Osteoblast (primary cell): ENCODE measurements around the gene AIP. TPM values are rescaled to one million over a fixed set of nuclear protein-coding genes. Genes with fewer than 3 reads are reported as not detected.
"Not testable (repeated sequence)": the region's sequence is repeated elsewhere in the genome, so short reads cannot be mapped to it uniquely, and the experiment has no call there.

ENCODE experiments used
- DNase-seq: peaks from one replicate; pipeline ENCODE4 v3.0.0; 2011; ENCODE audit warnings: low spot score, mixed read lengths; ENCODE audit not compliant: insufficient read length; ENCODE audit errors: missing footprints
- H2AFZ ChIP-seq: 2 replicates; pipeline ENCODE4 v1.6.0; 2011; ENCODE audit warnings: mild to moderate bottlenecking, low read length
- H3K27ac ChIP-seq: 2 replicates; pipeline ENCODE4 v1.5.1; 2011; ENCODE audit warnings: mild to moderate bottlenecking, low read depth, low read length, moderate library complexity
- H3K27me3 ChIP-seq: 2 replicates; pipeline ENCODE4 v1.6.0; 2012; ENCODE audit warnings: mild to moderate bottlenecking, control low read depth, inconsistent platforms, low read length, moderate library complexity; ENCODE audit not compliant: insufficient read depth
- H3K36me3 ChIP-seq: 2 replicates; pipeline ENCODE4 v1.5.1; 2011; ENCODE audit warnings: mild to moderate bottlenecking, low read length, control low read depth, moderate library complexity; ENCODE audit not compliant: insufficient read depth
- H3K4me1 ChIP-seq: 2 replicates; pipeline ENCODE4 v1.5.1; 2011; ENCODE audit warnings: mild to moderate bottlenecking, low read length, control low read depth, moderate library complexity; ENCODE audit not compliant: insufficient read depth
- H3K4me2 ChIP-seq: 2 replicates; pipeline ENCODE4 v1.6.0; 2011; ENCODE audit warnings: mild to moderate bottlenecking, low read length; ENCODE audit not compliant: insufficient read depth
- H3K4me3 ChIP-seq: fragments of 200-600 bp; sonication (generic); 3 replicates; pipeline ENCODE4 v1.5.1; 2012; ENCODE audit warnings: mild to moderate bottlenecking, low read length, inconsistent platforms; ENCODE audit not compliant: insufficient read depth
- H3K79me2 ChIP-seq: 2 replicates; pipeline ENCODE4 v1.6.0; 2012; ENCODE audit warnings: mild to moderate bottlenecking, low read length, control low read depth, inconsistent platforms; ENCODE audit not compliant: insufficient read depth
- H3K9me3 ChIP-seq: 2 replicates; pipeline ENCODE4 v1.5.1; 2011; ENCODE audit warnings: low read depth, low read length, control low read depth
- H4K20me1 ChIP-seq: 2 replicates; pipeline ENCODE4 v1.6.0; 2012; ENCODE audit warnings: mild to moderate bottlenecking, low read length, control low read depth; ENCODE audit not compliant: insufficient read depth
- total RNA-seq: library from RNA; depleted of rRNA; stranded (reverse); fragments of >200 nt; gene quantifications from 2 replicates; pipeline ENCODE4 v1.2.3, GENCODE V29; 2012
- TF ChIP-seq, protein P1 (sequence below): IDR thresholded peaks from 2 replicates; pipeline ENCODE4 v1.5.1; 2011; ENCODE audit warnings: mild to moderate bottlenecking, low read depth, low read length, moderate library complexity; ENCODE audit errors: extremely low read depth

The AIP gene
- total RNA-seq, 1 donor, result 71.3 TPM

DNA sequence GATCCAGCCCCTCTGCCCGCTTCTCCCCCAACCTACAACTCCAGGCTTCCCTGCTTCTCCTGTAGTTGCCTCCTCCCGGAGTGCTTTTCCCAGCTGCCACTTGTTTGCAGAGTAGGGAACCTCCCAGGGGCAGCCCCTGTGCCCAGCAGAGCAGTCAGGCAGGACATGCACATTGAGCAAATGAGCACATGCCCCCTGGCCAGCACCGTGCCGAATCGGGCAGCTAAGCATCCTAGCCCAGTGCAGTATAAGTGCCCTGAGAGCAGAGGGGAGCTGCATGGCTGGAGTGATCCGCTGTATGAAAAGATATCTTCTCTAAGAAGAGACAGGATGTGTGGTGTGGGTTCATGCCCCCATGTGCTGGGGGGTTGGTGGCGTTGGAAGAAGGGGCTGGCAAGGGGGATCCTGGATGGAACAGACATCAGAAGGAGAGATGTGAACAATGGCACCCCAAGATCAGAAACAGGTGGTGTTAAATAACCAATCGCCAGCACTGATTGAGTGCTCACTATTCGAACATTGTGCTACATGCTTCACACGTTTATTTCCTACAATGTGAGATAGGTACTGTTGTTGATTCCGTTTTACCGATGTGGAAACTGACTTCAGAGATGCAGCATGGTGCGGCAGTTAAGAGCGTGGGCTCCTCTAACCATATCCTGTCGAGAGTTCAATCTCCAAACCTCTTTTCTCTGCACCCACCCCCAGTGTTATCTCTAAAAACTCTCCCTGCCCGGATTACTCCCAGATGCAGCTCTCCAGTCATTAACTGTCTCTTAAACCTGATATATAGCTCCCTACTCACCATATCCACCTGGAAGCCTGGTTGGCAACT, 1.2 kb downstream of the AIP start:
- H3K4me3 ChIP-seq, result peak overlapping the region; percentile 82
- H3K9me3 ChIP-seq, result no peaks in the 10 kb centered on the region
- H3K27me3 ChIP-seq, result no peaks in the 10 kb centered on the region
- peak; percentile 36 for DNase-seq
- peak overlapping the region; percentile 82 for H3K4me2 ChIP-seq
- TF ChIP-seq, protein P1, sequence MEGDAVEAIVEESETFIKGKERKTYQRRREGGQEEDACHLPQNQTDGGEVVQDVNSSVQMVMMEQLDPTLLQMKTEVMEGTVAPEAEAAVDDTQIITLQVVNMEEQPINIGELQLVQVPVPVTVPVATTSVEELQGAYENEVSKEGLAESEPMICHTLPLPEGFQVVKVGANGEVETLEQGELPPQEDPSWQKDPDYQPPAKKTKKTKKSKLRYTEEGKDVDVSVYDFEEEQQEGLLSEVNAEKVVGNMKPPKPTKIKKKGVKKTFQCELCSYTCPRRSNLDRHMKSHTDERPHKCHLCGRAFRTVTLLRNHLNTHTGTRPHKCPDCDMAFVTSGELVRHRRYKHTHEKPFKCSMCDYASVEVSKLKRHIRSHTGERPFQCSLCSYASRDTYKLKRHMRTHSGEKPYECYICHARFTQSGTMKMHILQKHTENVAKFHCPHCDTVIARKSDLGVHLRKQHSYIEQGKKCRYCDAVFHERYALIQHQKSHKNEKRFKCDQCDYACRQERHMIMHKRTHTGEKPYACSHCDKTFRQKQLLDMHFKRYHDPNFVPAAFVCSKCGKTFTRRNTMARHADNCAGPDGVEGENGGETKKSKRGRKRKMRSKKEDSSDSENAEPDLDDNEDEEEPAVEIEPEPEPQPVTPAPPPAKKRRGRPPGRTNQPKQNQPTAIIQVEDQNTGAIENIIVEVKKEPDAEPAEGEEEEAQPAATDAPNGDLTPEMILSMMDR, result no peak
- peaks cover 12% of the 10 kb centered on the region for H4K20me1 ChIP-seq
- H3K4me1 ChIP-seq, result peaks cover 7% of the 10 kb centered on the region
- H3K79me2 ChIP-seq, result peaks cover 25% of the 10 kb centered on the region
- no peak overlapping the region for H2AFZ ChIP-seq
- no peaks in the 10 kb centered on the region for H3K36me3 ChIP-seq
- H3K27ac ChIP-seq, result no peak overlapping the region

DNA sequence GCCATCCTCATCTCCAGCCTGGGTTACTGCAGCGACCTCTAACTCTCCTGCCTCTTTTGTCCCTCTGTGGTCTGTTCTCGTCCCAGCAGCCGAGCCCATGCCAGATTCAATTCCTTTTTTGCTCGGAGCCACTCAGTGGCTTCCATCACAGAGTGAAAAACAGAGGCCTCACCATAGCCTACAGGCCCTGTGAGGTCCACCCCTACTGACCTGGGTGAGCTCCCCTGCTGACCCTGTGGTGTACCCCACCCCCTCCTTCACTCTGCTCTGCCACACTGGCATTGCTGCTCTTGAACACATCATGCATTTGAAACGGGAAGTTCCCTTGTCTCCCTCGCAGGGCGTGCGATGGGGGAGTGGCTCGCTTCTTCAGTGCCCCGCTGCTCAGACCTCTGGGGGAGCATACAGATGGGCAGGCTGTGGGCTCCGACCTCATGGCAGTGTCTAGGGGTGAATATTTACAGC, 2.1 kb downstream of the AIP start:
- H3K9me3 ChIP-seq, result no peaks in the 10 kb centered on the region
- no peak overlapping the region for H3K4me2 ChIP-seq
- DNase-seq, result no peak
- TF ChIP-seq, protein P1, result no peak
- H3K4me3 ChIP-seq, result no peak overlapping the region
- no peaks in the 10 kb centered on the region for H3K27me3 ChIP-seq
- H3K4me1 ChIP-seq, result peaks cover 7% of the 10 kb centered on the region
- H3K79me2 ChIP-seq, result peaks cover 25% of the 10 kb centered on the region
- H3K36me3 ChIP-seq, result peaks cover 3% of the 10 kb centered on the region
- no peak overlapping the region for H3K27ac ChIP-seq
- H4K20me1 ChIP-seq, result peaks cover 12% of the 10 kb centered on the region
- no peak overlapping the region for H2AFZ ChIP-seq

DNA sequence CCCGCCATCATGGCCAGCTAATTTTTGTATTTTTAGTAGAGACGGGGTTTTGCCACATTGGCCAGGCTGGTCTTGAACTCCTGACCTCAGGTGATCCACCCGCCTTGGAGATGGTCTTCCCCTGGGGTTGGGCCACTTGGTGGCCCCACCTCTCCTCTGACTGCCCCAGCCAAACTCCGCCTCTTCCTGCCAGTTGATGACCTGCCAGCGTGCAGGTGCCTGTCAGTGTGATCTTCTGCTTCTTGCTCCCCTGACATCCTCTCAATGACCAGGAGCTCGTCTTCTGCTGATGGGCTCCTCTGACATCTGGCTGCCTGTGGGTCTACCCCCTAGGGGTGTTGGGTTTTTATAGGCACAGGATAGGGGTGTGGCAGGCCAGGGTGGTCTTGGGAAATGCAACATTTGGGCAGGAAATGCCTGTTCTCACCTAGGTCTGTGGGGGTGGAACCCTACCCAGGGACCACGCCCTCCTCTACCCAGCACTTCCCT, 3.1 kb downstream of the AIP start:
- not testable (repeated sequence) for H2AFZ ChIP-seq, H3K27ac ChIP-seq, H3K27me3 ChIP-seq, H3K4me1 ChIP-seq, H3K36me3 ChIP-seq, H3K9me3 ChIP-seq, H3K4me3 ChIP-seq, H3K4me2 ChIP-seq
- Histone ChIP-seq H4K20me1 (peaks cover 12% of the 10 kb centered on the region), H3K79me2 (peaks cover 25% of the 10 kb centered on the region)
- DNase-seq, result peak; percentile 74

DNA sequence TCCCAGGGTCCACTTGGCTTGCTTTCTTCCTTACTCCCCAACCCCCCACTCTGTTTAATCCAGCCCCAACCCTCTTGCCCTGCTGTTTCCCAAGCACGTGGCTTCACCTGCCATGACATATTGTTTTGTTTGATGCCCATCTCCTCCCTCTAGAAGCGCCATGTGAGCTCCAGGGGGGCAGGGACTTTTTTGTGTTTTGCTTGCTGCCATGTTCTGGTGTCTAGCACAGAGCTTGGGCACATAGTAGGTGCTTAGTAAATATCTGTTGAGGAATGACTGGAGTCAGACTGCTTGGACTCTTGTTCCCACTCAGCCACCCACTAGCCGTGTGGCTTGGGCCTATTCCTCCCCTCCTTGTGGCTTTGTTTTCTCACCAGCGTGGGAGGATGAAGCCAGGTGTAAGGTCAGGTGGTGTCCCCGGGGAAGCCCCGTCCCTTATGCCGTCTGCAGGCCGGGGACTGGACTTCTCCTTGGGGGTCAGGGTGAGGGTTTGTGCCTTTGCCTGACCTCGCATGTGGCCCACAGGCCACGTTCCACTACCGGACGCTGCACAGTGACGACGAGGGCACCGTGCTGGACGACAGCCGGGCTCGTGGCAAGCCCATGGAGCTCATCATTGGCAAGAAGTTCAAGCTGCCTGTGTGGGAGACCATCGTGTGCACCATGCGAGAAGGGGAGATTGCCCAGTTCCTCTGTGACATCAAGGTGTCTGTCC, 3.8 kb downstream of the AIP start:
- H2AFZ ChIP-seq, result no peak overlapping the region
- H3K4me2 ChIP-seq, result no peak overlapping the region
- no peaks in the 10 kb centered on the region for H3K27me3 ChIP-seq
- H3K27ac ChIP-seq, result no peak overlapping the region
- H3K9me3 ChIP-seq, result no peaks in the 10 kb centered on the region
- DNase-seq, result peak; percentile 71
- no peak overlapping the region for H3K4me3 ChIP-seq
- H4K20me1 ChIP-seq, result peaks cover 12% of the 10 kb centered on the region
- H3K36me3 ChIP-seq, result peaks cover 8% of the 10 kb centered on the region
- H3K4me1 ChIP-seq, result peaks cover 7% of the 10 kb centered on the region
- peaks cover 25% of the 10 kb centered on the region for H3K79me2 ChIP-seq
- TF ChIP-seq, protein P1, result no peak
